Psoas muscle (tissue), 8 donors: ENCODE data around the gene DIP2B. TPM values are rescaled to one million over a fixed set of nuclear protein-coding genes. Genes with fewer than 3 reads are reported as not detected.

Source experiments
- ATAC-seq, 4 donors: fragments of 200-7000 bp; cut with Tn5 transposase; one replicate each; pipeline ENCODE4 v1.9.1; 2020; ENCODE audit warnings: moderate library complexity in 3 of 4, mild to moderate bottlenecking in 2 of 4
- DNase-seq, 2 donors: peaks; one replicate each; pipeline ENCODE4 v3.0.0-alpha.2; 2020
- H3K27ac ChIP-seq: fragments of 200-600 bp; one replicate; pipeline ENCODE4 v1.8.0; 2022
- H3K27me3 ChIP-seq, 3 donors: fragments of 200-600 bp in 1 of 3; one replicate each; pipeline versions ENCODE4 v1.6.1 to v1.8.0; 2013 to 2022; ENCODE audit warnings: low read length in 2 of 3, mild to moderate bottlenecking in 2 of 3, moderate library complexity in 1 of 3; ENCODE audit not compliant: insufficient read depth in 3 of 3
- H3K36me3 ChIP-seq, 2 donors: fragments of 200-600 bp in 1 of 2; one replicate each; pipeline versions ENCODE4 v1.6.1 to v1.8.0; 2013 to 2022; ENCODE audit warnings: low read depth in 1 of 2, mild to moderate bottlenecking in 1 of 2, moderate library complexity in 1 of 2; ENCODE audit not compliant: insufficient read depth in 1 of 2
- H3K4me1 ChIP-seq: fragments of 200-600 bp; one replicate; pipeline ENCODE4 v1.8.0; 2022
- H3K4me3 ChIP-seq: fragments of 200-600 bp; one replicate; pipeline ENCODE4 v1.8.0; 2022; ENCODE audit warnings: mild to moderate bottlenecking
- H3K9me3 ChIP-seq: fragments of 200-600 bp; one replicate; pipeline ENCODE4 v1.8.0; 2022
- WGBS, 3 donors: extraction: QIAGEN DNeasy Blood & Tissue Kit; methylation state at CpG; one replicate each; pipeline versions ENCODE4 v1.1.6 to v1.1.7; 2013; 5-methylcytosine and 5-hydroxymethylcytosine counted together
- intact Hi-C, 2 donors: fragments of 100-400 bp; cut with DNase I; formaldehyde crosslinking; loops; one replicate each; pipeline versions ENCODE4 v1.11.0 to v1.14.2; 2022
- polyA plus RNA-seq, 3 donors: library from polyadenylated mRNA; stranded (reverse); fragments of 200-250 nt; gene quantifications; one replicate each; pipeline ENCODE4 v1.2.3, GENCODE V29; 2013
- total RNA-seq, 4 donors: library from RNA; stranded (reverse); fragmentation: NEBNext Ultra II Directional in 2 of 4; extraction: Animal tissue kit (Norgen Biotek cat#: 25700) in 2 of 4; gene quantifications; one replicate each; pipeline versions ENCODE4 v1.2.1 to v1.2.4, GENCODE V29; 2021 to 2023
- TF ChIP-seq, protein P1 (sequence below): fragments of 200-600 bp; IDR thresholded peaks from one replicate; pipeline ENCODE4 v1.8.0; 2022; ENCODE audit warnings: antibody characterized with exemption
- donor health status: healthy with polysubstance abuse.
- donor health status: DM: no; HTN: no; CAD: no; lungs with moderate emphysema.
- donor health status: Bipolar disorder and iron deficiency.
- donor health status: healthy.
- donor health status: DM: yes; HTN: yes; CAD: no.
- donor health status: DM: no; HTN: no; CAD: no.
- donor health status: DM: no; HTN: no; CAD: no.
- donor health status: DM: yes; HTN: yes; CAD: no.

DIP2B gene
- total and polyA plus RNA-seq, 7 donors = 2.2 to 10.7 (median 8.6) TPM

DNA sequence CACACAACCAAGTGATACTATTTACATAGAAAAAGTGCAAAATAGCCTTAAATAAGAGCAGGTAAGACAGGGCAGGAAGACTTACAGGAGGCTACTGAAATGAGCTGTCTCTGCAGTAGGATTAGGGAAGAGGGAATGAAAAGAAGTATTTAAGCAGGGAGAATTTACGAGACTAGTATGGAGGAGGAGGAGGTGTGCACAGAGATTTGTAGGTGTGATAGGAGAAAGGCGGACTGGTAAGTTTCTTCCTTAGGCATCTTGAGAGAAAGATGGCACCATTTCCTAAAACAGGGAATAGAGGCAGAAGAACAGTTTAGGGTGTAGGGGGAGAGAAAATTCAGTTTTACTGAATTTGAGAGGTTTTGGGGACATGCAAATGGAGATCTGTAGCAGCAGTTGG, 25.7 kb downstream of the DIP2B start:
- Histone ChIP-seq H3K9me3 (no peaks in the 10 kb centered on the region), H3K27me3 (no peaks in the 10 kb centered on the region), H3K4me3 (no peak overlapping the region), H3K4me1 (peaks cover 35% of the 10 kb centered on the region), H3K27ac (no peak overlapping the region), H3K36me3 (no peaks in the 10 kb centered on the region)
- intact Hi-C loops = loop anchor here in 1 of 2 donors (5.0 kb wide), 1 partner anchor 37 kb away; no protein-coding TSS in a partner anchor
- DNase-seq (no peak), ATAC-seq (no peak)
- TF ChIP-seq, protein P1, sequence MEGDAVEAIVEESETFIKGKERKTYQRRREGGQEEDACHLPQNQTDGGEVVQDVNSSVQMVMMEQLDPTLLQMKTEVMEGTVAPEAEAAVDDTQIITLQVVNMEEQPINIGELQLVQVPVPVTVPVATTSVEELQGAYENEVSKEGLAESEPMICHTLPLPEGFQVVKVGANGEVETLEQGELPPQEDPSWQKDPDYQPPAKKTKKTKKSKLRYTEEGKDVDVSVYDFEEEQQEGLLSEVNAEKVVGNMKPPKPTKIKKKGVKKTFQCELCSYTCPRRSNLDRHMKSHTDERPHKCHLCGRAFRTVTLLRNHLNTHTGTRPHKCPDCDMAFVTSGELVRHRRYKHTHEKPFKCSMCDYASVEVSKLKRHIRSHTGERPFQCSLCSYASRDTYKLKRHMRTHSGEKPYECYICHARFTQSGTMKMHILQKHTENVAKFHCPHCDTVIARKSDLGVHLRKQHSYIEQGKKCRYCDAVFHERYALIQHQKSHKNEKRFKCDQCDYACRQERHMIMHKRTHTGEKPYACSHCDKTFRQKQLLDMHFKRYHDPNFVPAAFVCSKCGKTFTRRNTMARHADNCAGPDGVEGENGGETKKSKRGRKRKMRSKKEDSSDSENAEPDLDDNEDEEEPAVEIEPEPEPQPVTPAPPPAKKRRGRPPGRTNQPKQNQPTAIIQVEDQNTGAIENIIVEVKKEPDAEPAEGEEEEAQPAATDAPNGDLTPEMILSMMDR = no peak
- WGBS, 3 donors = 98 to 100% (median 100%) methylated on average over 2 of the region's 2 CpGs

DNA sequence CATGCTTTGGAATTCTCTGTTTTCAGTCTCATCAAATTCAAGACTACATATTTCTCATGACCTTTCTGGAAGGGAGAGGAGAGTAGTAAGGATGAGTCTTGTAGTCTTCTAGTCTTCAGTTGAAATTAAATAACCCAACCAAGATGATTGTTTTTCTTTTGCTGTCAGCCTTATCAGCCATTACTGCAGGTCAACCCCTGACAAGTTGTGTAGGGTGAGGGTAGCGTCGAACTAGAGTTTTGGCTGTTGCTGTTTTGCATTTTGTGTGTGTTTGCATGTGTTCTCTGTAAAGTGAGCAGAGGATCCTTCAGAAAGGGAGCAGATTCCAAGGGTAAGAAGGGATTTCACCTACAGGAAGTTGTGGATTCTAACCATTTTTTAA, 28.4 kb downstream of the DIP2B start:
- Histone ChIP-seq H3K27me3 (no peaks in the 10 kb centered on the region), H3K4me3 (no peak overlapping the region), H3K27ac (peak overlapping the region; percentile 66), H3K4me1 (peaks cover 33% of the 10 kb centered on the region), H3K9me3 (no peaks in the 10 kb centered on the region), H3K36me3 (peaks cover 0 to 3% of the 10 kb centered on the region in 2 donors)
- TF ChIP-seq, protein P1 = no peak
- DNase-seq (no peak), ATAC-seq (no peak)
- intact Hi-C loops = loop anchor here in 1 of 2 donors (5.0 kb wide), 1 partner anchor 34 kb away; no protein-coding TSS in a partner anchor
- 86 to 95% (median 94%) methylated on average over 2 of the region's 2 CpGs for WGBS, 3 donors

DNA sequence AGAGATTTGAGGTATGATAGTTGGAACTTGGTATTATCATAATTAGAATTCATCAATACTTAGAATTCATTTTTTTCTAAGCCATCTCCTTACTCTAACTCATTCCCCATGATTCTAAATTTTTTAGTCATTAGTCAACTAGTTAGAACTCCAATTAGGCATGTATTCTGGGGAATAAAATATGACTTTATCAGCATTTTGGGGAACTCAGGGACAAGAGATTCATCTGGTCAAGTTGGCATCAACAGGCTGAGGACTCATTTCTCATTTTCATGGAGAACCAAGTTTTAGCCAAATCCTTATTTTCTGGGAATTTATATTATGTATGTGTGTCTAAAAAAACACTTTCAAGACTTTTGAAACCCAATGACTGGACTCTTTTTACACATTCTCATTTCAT, 29.2 kb downstream of the DIP2B start:
- H3K27me3 ChIP-seq = no peaks in the 10 kb centered on the region
- intact Hi-C loops = loop anchor here in 1 of 2 donors (5.0 kb wide), 1 partner anchor 33 kb away; no protein-coding TSS in a partner anchor
- DNase-seq = no peak
- no peak overlapping the region for H3K4me3 ChIP-seq
- no peak for ATAC-seq
- no peak overlapping the region for H3K27ac ChIP-seq
- H3K4me1 ChIP-seq = peaks cover 27% of the 10 kb centered on the region
- H3K36me3 ChIP-seq = peaks cover 0 to 3% of the 10 kb centered on the region in 2 donors
- H3K9me3 ChIP-seq = no peaks in the 10 kb centered on the region
- TF ChIP-seq, protein P1 = no peak

DNA sequence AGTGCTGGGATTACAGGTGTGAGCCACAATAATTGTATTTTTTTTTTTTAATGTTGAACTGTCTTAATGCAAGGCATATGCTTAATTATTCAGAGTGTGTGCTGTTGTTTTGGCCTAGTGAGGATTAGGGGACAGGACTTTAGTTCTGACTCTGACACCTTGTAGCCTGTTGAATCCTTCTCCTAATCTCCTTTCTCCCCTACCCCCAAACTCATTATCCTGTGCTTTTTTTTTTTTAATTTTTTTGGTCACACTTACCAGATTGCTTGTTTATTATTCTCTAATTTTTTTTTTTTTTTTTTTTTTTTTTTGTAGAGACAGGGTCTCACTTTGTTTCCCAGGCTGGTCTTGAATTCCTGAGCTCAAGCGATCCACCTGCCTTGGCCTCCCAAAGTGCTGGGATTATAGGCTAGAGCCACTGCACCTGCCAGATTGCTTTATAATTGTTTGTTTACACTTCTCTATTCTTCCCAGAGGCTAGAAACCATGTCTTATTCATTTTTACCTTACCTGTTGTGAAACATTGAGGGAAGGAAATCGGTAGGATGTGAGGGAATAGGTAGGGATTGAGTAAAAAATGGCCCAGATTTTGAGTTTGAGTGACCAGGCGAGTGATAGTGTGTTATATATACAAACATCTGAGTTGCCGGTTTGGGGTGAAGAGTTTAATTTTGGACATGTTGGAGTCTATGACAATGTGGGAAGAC, 32.2 kb downstream of the DIP2B start:
- no peaks in the 10 kb centered on the region for H3K9me3 ChIP-seq
- H3K4me3 ChIP-seq = no peak overlapping the region
- ATAC-seq = no peak
- DNase-seq = no peak
- H3K4me1 ChIP-seq = peaks cover 15% of the 10 kb centered on the region
- H3K27me3 ChIP-seq = no peaks in the 10 kb centered on the region
- intact Hi-C loops = no loop called here
- no peak overlapping the region for H3K27ac ChIP-seq
- TF ChIP-seq, protein P1 = no peak
- peaks cover 0 to 3% of the 10 kb centered on the region in 2 donors for H3K36me3 ChIP-seq
- WGBS, 3 donors = 85 to 93% (median 88%) methylated on average over 4 of the region's 4 CpGs

DNA sequence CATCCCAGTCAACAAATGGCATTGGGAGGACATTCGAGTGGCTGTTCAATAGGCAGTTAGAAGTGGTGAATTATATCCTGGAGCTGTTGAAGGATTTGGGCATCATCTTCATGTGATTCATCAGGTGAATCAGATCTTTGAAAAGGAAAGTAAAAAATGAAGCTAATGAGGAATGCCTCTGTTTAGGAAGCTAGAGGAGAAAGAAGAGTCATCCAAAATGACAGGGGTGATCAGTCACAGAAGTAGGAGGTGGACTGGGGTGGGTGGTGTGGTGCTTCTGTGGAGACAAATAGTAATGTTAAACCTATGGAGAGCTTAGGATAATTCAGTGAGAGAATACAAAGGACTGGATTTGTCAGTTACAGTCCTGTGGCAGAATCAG, 32.7 kb downstream of the DIP2B start:
- Histone ChIP-seq H3K4me1 (peaks cover 16% of the 10 kb centered on the region), H3K36me3 (peaks cover 0 to 3% of the 10 kb centered on the region in 2 donors), H3K4me3 (no peak overlapping the region), H3K9me3 (no peaks in the 10 kb centered on the region), H3K27ac (no peak overlapping the region), H3K27me3 (no peaks in the 10 kb centered on the region)
- ATAC-seq = no peak
- intact Hi-C loops = no loop called here
- TF ChIP-seq, protein P1 = no peak
- WGBS, 3 donors = 79 to 89% (median 86%) methylated on average over 1 of the region's 1 CpG
- no peak for DNase-seq
